CD14-positive monocyte (primary cell): ENCODE measurements around the gene KCNA10. TPM values are rescaled to one million over a fixed set of nuclear protein-coding genes. Genes with fewer than 3 reads are reported as not detected.

ENCODE experiments used
- DNase-seq, 3 donors: peaks; one replicate each; pipeline ENCODE4 v3.0.0-alpha.2; 2011 to 2022
- H2AFZ ChIP-seq: 2 replicates; pipeline ENCODE4 v1.6.0; 2012; ENCODE audit warnings: mild to moderate bottlenecking, low read depth, low read length, inconsistent platforms; ENCODE audit not compliant: insufficient read depth, poor library complexity, severe bottlenecking
- H3K27ac ChIP-seq, 2 donors: 1 replicate in 1 of 2; 2 replicates in 1 of 2; pipeline ENCODE4 v1.5.1; 2012 to 2013; ENCODE audit warnings: low read length in 2 of 2, control low read depth in 1 of 2, inconsistent platforms in 1 of 2, low read depth in 1 of 2, mild to moderate bottlenecking in 1 of 2
- H3K27me3 ChIP-seq, 2 donors: one replicate each; pipeline versions ENCODE4 v1.6.0 to v1.6.1; 2011 to 2013; ENCODE audit warnings: low read length in 2 of 2; ENCODE audit not compliant: control insufficient read depth in 2 of 2, insufficient read depth in 2 of 2
- H3K36me3 ChIP-seq, 2 donors: replicated peaks in 1 of 2; 1 replicate in 1 of 2; 2 replicates in 1 of 2; pipeline versions ENCODE4 v1.5.1 to v1.6.1; 2012 to 2013; ENCODE audit warnings: low read length in 2 of 2, control low read depth in 1 of 2, inconsistent platforms in 1 of 2, mild to moderate bottlenecking in 1 of 2; ENCODE audit not compliant: insufficient read depth in 2 of 2, control insufficient read depth in 1 of 2
- H3K4me1 ChIP-seq, 2 donors: 1 replicate in 1 of 2; 2 replicates in 1 of 2; pipeline versions ENCODE4 v1.5.1 to v1.6.1; 2012 to 2013; ENCODE audit warnings: low read length in 2 of 2, control low read depth in 1 of 2, inconsistent platforms in 1 of 2, mild to moderate bottlenecking in 1 of 2, moderate library complexity in 1 of 2; ENCODE audit not compliant: insufficient read depth in 2 of 2, control insufficient read depth in 1 of 2
- H3K4me2 ChIP-seq: replicated peaks from 2 replicates; pipeline ENCODE3; 2012; ENCODE audit warnings: low read length, moderate library complexity, mild to moderate bottlenecking; ENCODE audit not compliant: poor library complexity, severe bottlenecking; ENCODE audit errors: extremely low read depth
- H3K4me3 ChIP-seq, 3 experiments: fragments of 200-600 bp in 1 of 3; sonication (generic) in 1 of 3; replicated peaks in 1 of 3; 1 replicate in 2 of 3; 2 replicates in 1 of 3; pipeline ENCODE4 v1.5.1; 2011 to 2013; ENCODE audit warnings: low read length in 3 of 3, mild to moderate bottlenecking in 3 of 3, control low read depth in 2 of 3, low read depth in 2 of 3, inconsistent platforms in 1 of 3, moderate library complexity in 1 of 3
- H3K79me2 ChIP-seq: 2 replicates; pipeline ENCODE4 v1.6.0; 2012; ENCODE audit warnings: mild to moderate bottlenecking, control low read depth, inconsistent platforms, low read length, moderate library complexity; ENCODE audit not compliant: insufficient read depth
- H3K9ac ChIP-seq: 2 replicates; pipeline ENCODE4 v1.6.0; 2017; ENCODE audit warnings: low read length, mild to moderate bottlenecking; ENCODE audit not compliant: insufficient read depth, poor library complexity, severe bottlenecking
- H3K9me3 ChIP-seq, 2 donors: replicated peaks in 1 of 2; 1 replicate in 1 of 2; 2 replicates in 1 of 2; pipeline versions ENCODE4 v1.5.1 to v1.6.1; 2012 to 2013; ENCODE audit warnings: low read length in 2 of 2, control low read depth in 1 of 2; ENCODE audit not compliant: control insufficient read depth in 1 of 2, insufficient read depth in 1 of 2
- H4K20me1 ChIP-seq: 2 replicates; pipeline ENCODE4 v1.6.0; 2012; ENCODE audit warnings: mild to moderate bottlenecking, low read length, control low read depth, moderate library complexity; ENCODE audit not compliant: insufficient read depth
- H3K27ac Mint-ChIP-seq, 7 donors: one replicate each; pipeline ENCODE4 v1.8.0; 2020; ENCODE audit warnings: mild to moderate bottlenecking in 7 of 7, mixed read lengths in 7 of 7, moderate library complexity in 6 of 7, inconsistent platforms in 2 of 7
- H3K27me3 Mint-ChIP-seq, 3 donors: one replicate each; pipeline ENCODE4 v1.8.0; 2021 to 2022; ENCODE audit warnings: low read depth in 3 of 3, mild to moderate bottlenecking in 3 of 3, mixed read lengths in 3 of 3, moderate library complexity in 3 of 3, inconsistent platforms in 1 of 3
- H3K36me3 Mint-ChIP-seq, 2 donors: one replicate each; pipeline ENCODE4 v1.8.0; 2020; ENCODE audit warnings: mixed read lengths in 2 of 2, inconsistent platforms in 1 of 2, mild to moderate bottlenecking in 1 of 2
- H3K4me1 Mint-ChIP-seq: one replicate; pipeline ENCODE4 v1.8.0; 2020; ENCODE audit warnings: mild to moderate bottlenecking, mixed read lengths
- H3K4me3 Mint-ChIP-seq, 2 donors: one replicate each; pipeline ENCODE4 v1.8.0; 2020; ENCODE audit warnings: mild to moderate bottlenecking in 2 of 2, mixed read lengths in 2 of 2, moderate library complexity in 1 of 2
- H3K9me3 Mint-ChIP-seq, 7 donors: one replicate each; pipeline ENCODE4 v1.8.0; 2020 to 2022; ENCODE audit warnings: mixed read lengths in 7 of 7, mild to moderate bottlenecking in 6 of 7, moderate library complexity in 6 of 7, inconsistent platforms in 2 of 7
- CTCF ChIP-seq: fragments of 200-600 bp; IDR thresholded peaks from one replicate; pipeline ENCODE4 v1.8.0; 2022; ENCODE audit warnings: antibody characterized with exemption, mild to moderate bottlenecking
- WGBS: methylation state at CpG from one replicate; pipeline ENCODE4 v1.1.5; 2013; ENCODE audit warnings: missing lambda C conversion rate; ENCODE audit not compliant: insufficient coverage; 5-methylcytosine and 5-hydroxymethylcytosine counted together
- intact Hi-C, 2 donors: fragments of 100-400 bp; cut with micrococcal nuclease; formaldehyde crosslinking; loops; one replicate each; pipeline versions ENCODE4 v1.15.0 to v1.15.1; 2023
- polyA plus RNA-seq, 3 donors: library from polyadenylated mRNA; depleted of rRNA in 1 of 3; unstranded in 2 of 3; stranded (reverse) in 1 of 3; fragments of 300-500 nt in 2 of 3; fragments of >200 nt in 1 of 3; fragmentation: Illumina TruSeq in 2 of 3; gene quantifications; 1 replicate in 2 of 3; 2 replicates in 1 of 3; pipeline ENCODE4 v1.2.3, GENCODE V29; 2012 to 2021

Gene KCNA10
- polyA plus RNA-seq, 3 donors = not detected

- Histone ChIP-seq H2AFZ (no peak overlapping the region), H3K27ac (no peak overlapping the region), H4K20me1 (no peaks in the 10 kb centered on the region), H3K4me2 (no peak overlapping the region), H3K27me3 (peaks cover under 1 to 19% of the 10 kb centered on the region in 2 donors), H3K9ac (no peak overlapping the region), H3K4me3 (no peak overlapping the region), H3K9me3 (no peaks in the 10 kb centered on the region), H3K79me2 (no peaks in the 10 kb centered on the region), H3K36me3 (no peaks in the 10 kb centered on the region), H3K4me1 (no peaks in the 10 kb centered on the region)
- Mint-ChIP-seq H3K9me3 (no peaks in the 10 kb centered on the region), H3K36me3 (no peaks in the 10 kb centered on the region), H3K4me3 (no peak overlapping the region), H3K27ac (no peak overlapping the region), H3K27me3 (peaks cover 17 to 39% (median 34%) of the 10 kb centered on the region in 3 donors), H3K4me1 (no peaks in the 10 kb centered on the region)
- no peak for DNase-seq
- intact Hi-C loops = no loop called here
- 92% methylated on average over 3 of the region's 7 CpGs for WGBS
- TF ChIP-seq CTCF = no peak
Observed at GRCh38 chr1:110561596-110561995, 42.6 kb upstream of the KCNA10 start.

GRCh38 chr1:110559157-110559556, 40.2 kb upstream of the KCNA10 start:
- Histone ChIP-seq H3K4me2 (no peak overlapping the region), H4K20me1 (no peaks in the 10 kb centered on the region), H3K9ac (no peak overlapping the region), H3K79me2 (no peaks in the 10 kb centered on the region), H3K36me3 (no peaks in the 10 kb centered on the region), H2AFZ (no peak overlapping the region), H3K27me3 (peaks cover 19 to 43% of the 10 kb centered on the region in 2 donors), H3K4me3 (no peak overlapping the region), H3K4me1 (peaks cover 0 to 4% of the 10 kb centered on the region in 2 donors), H3K27ac (no peak overlapping the region), H3K9me3 (peaks cover 0 to 7% of the 10 kb centered on the region in 2 donors)
- DNase-seq = no peak
- Mint-ChIP-seq H3K4me3 (peak overlapping the region in 1 of 2 donors; percentile 31), H3K27ac (no peak overlapping the region), H3K36me3 (no peaks in the 10 kb centered on the region), H3K9me3 (peaks cover 0 to 2% (median 0%) of the 10 kb centered on the region in 7 donors), H3K27me3 (peaks cover 32 to 58% (median 49%) of the 10 kb centered on the region in 3 donors), H3K4me1 (no peaks in the 10 kb centered on the region)
- TF ChIP-seq CTCF = no peak
- intact Hi-C loops = no loop called here
- WGBS = 70% methylated on average over 3 of the region's 4 CpGs
